DMS53 (cell line): ENCODE measurements around the gene COPS9.

Source experiments
- DNase-seq: peaks from one replicate; lab custom pipeline; 2025; lab: John Stamatoyannopoulos, UW

The COPS9 gene

DNA sequence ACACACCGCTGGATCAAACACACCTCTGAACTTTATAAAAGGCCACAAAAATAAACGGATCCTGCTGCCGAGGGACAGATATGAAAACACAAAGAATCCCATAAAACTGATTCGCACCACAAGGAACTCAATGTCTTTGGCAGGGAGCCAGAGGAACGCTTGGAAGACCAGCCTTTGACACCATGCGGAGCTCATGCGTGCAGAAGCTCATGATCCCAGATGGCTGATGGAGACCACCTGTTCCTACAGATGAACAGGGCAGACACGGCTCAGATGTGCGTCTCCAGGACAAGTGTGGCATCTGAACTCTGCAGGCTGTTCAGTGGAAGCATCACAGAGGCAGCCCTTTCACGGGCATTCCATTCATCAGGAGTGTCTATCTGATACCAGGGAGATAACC lies 24.9 kb downstream of the COPS9 start:
- DNase-seq: no peak

DNA sequence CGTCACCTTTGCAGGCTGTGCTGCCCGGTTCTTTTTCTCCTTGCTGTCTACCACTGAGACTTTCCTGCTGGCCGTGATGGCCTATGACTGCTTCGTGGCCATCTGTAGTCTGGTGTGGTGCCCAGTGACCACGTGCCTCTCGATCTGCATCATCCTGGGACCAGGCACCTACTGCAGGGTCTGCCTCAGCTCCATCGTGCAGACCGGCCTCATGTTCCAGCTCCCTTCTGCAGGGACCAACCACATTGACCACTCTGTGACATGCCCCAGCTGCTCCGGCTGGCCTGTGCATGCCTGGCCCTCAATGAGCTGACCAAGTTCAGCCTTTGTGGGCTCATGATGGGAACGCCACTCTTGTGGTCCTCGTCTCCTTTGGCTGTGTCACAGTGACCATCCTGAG lies 26.7 kb downstream of the COPS9 start:
- DNase-seq: no peak

DNA sequence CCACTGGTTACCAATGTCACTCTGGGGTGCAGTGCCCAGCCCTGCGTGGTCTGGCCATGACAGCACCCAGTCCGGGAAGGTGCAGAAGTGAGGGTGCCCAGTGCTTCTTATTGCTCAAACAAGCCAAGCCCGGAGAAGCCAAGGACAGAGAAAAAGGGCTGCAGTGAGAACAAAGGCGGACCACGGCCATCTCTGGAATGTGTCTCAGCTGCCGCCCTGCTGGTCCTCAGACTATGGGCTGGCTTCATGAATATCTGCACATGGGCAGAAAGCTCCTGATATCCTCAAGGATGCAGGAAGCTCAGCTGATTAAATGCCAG lies 28.7 kb downstream of the COPS9 start:
- no peak for DNase-seq

GRCh38 chr2:240106765-240107476 lies 29.2 kb downstream of the COPS9 start:
- no peak for DNase-seq

DNA sequence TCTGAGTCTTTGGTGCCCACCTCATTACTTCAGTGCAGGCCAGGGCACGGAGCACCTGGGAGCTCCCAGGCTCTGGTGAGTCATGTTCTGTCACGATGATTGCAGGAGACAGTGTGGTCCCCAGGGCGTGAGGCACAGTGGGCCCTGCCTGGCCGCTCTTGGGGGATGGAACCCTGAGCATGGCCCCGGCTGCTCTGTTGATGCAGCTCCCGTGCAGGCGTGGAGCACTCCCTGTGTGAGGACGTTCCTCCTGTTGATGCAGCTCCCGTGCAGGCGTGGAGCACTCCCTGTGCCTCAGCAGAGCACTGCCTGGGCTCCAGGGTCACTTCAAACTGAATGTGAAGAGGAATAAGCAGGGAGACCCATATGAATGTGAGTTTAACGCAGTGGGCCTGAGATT lies 30.1 kb downstream of the COPS9 start:
- DNase-seq: no peak

GRCh38 chr2:240103136-240103535 lies 33.0 kb downstream of the COPS9 start:
- no peak for DNase-seq

DNA sequence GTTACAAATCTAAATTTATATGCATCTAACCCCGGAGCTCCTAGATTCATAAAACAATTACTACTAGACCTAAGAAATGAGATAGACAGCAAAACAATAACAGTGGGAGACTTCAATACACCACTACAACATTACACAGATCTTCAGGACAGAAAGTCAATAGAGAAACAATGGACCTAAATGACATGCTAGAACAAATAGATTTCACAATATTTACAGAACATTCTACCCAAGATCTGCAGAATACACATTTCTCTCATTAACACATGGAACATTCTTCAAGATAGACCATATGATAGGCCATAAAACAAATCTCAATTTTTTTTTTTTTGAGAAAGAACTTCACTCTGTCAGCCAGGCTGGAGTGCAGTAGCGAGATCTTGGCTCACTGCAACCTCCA lies 37.8 kb downstream of the COPS9 start:
- DNase-seq: no peak

DNA sequence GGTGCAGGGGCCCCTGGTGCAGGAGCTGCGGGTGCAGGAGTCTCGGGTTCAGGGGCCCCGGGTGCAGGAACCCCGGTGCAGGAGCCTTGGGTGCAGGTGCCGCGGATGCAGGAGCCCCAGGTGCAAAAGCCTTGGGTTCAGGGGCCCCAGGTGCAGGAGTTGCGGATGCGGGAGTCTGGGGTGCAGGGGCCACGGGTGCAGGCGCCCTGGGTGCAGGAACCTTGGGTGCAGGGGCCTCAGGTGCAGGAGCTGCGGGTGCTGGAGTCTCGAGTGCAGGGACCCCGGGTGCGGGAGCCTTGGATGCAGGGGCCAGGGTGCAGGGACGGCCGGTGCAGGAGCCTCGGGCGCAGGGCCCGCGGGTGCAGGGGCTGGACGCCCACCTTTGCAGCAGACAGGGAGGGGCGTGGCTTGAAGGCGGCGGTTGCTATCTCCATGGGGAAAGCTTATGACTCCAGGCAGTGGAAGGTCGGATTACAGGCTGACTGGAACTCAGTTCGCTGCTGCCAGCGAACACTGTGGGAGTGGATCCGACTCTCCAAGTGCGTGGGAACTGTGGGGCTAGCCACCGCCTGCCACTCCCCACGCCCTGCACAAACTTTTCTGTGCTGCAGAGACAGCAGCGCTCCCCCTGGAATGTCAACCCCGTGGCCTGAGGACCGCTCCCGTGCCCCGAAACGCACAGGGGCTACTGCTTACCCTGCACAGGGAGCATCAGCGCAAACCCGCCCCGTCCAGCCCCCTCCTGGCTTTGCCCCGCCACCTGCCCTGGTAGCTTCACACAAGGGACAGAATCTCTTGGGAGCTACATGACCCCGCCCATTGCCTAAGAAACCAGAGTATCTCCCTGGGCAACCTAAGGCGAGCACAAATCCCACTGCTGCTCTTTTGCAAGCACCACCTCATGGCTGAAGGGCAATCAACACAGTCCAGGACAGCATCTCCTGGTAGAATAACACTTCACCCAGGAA lies 40.3 kb downstream of the COPS9 start:
- DNase-seq: no peak

DNA sequence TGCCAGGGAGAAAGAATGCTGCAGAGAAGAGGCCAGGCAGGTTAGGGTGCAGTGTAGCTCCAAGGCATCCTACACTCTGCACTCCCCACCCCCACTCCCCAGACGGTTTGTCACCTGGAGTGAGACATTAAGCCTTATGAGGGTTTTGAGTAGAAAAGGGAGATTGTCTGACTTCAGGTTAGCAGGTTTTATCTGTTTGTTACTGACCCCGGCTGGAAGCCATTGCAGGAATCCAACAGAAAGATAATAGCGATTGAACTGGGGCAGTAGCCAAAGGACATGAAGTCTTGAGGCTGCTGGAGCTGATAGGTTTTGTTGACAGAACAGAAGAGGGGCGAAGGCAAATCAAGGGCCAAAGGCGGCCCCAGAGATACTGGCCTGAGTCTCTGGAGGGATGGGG lies 46.8 kb downstream of the COPS9 start:
- DNase-seq: no peak

- DNase-seq: no peak
Observed at GRCh38 chr2:240086563-240086962, 49.5 kb downstream of the COPS9 start.
